Measurements from ENCODE around the gene MED12L. TPM values are rescaled to one million over a fixed set of nuclear protein-coding genes. Genes with fewer than 3 reads are reported as not detected.
A peak's percentile ranks its signal among the peaks of the same experiment; 100 is the strongest.

The MED12L gene
- total RNA-seq, 1 donor from 2014 or later, result 5.5 TPM

DNA sequence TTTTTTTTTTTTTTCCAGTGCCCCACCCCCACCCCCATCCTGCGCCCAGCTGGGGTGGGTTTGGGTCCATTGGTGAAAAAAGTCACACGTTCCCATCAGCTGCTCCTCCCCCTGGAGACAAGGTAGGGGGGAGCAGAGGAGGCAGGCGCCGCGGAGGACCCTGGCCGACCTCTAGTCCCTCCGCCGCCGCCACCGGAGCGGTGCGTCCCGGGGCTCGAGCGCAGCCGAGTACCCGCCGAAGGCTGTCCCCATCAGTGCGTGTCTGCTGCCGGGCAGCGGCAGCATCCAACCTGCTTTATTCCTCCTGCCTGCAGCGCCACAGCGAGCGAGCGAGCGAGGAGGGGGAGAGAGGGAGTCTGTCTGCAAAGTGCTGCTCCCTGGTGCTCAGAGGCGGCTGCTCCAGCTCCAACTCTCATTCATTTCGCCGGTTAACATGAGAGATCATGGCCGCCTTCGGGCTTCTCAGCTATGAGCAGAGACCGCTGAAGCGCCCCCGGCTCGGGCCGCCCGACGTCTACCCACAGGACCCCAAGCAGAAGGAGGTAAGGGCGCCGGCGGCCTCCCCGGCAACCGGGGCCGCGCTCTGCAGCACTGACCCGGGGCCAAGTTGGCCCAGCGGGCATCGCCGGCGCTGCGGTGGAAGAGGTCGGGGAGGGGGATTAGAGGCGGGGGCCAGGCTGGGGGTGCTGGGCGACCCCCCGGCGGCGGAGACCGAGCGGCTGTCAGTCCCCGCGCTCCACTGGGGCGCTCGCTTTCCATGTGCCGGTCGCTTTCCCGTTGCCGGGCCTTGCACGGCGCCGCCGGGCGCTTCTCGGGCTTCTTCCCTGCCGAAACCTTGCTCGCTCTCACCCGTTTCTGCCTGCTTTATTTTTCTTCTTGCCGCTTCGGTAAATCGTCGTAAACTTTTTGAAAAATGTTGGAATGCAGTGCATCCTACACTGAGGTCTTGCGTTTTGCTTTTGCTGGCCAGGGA is 1.3 kb downstream of the MED12L start:
- intact Hi-C loops (cut with DNase I), result loop anchor here (5.0 kb wide), 1 partner anchor 61 kb away; no protein-coding TSS in a partner anchor
- DNase-seq (ENCODE audit: low spot score), result peak; percentile 91

DNA sequence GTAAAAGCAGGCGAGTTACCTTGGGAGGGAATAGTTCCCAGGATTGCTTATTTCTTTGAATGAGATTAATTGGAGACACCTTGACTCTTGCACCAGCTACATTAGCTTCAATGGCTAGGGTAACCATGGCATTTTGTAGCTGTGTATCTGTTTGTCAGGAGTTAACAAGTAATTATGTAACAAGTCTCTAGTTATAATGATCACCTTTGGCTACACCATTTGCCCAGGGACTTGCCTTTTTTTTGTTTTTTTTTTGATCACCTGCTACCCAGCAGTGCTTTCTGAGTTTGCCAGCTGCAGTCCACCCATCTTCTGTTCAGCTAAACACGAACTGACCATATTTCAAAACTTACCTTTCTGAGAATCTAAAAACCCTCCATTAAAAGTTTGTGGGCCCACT is 2.2 kb downstream of the MED12L start:
- intact Hi-C loops (cut with DNase I), result loop anchor here (5.0 kb wide), 1 partner anchor 60 kb away; no protein-coding TSS in a partner anchor
- no peak for DNase-seq (ENCODE audit: low spot score)

DNA sequence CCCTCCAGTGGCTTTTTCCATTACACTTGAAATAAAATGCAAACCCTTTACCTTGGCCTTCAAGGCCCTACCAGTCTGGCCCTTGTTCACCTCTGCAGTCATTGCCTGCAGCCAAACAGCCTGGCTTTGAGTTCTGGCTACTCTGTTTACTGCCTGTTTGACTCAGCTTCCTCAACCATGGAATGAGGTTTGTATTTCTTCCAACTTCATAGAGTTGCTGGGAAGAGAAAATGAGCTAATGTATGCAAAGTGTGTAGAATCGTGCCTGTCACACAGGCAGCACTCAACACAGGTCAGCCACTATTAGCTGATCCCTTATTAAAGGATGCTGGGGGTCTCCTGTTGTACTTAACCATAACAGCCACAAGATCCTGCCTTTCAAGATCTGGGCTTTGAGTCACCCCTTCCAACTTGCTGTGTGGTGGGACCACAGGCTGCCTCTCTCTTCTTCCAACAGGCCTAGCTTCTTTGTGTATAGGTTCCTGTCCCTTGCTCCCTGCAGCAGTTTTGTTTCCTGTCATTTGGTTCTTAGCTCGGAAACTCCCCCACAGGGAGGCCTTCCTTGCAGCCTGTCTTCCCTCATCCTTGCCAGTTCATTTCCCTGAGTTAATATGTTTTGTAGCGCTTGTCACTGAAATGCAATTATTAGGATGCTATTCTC is 6.4 kb downstream of the MED12L start:
- intact Hi-C loops (cut with DNase I), result no loop called here
- no peak for DNase-seq (ENCODE audit: low spot score)

DNA sequence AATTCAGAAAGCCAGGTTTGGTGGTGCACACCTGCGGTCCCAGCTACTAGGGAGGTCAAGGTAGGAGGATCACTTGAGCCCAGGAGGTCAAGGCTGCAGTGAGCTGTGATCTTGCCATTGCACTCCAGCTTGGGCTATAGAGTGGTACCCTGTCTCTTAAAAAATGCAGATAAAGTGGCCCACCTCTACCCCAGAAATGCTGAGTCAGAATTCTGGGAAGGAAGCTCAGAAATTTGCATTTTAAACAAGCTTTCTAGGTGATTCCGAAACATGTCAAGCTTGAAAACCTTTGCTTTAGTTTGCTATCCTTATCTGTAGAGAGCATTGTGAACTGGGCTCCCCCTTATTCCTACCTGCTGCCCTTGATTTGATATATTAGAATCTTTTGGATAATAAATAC is 7.7 kb downstream of the MED12L start:
- no peak for DNase-seq (ENCODE audit: low spot score)
- intact Hi-C loops (cut with DNase I), result no loop called here

DNA sequence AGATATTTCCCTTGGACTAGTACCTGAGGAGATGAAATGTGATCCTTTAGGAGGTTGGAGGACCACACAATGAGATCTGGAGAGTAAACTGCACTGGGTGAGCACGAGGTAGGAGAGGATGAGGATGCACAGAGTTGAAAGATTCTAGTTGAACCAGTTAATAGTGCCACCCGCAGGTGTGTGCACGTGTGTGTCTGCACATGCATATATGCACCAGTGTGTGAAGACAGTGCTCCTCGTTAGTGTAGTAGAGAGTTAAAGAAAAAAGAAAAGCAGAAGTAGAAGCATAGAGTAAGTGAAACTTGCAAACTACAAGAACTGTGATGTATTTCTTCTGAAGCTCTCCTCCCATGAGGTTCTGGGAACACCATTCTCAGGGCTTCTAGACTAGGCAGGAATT is 8.4 kb downstream of the MED12L start:
- no peak for DNase-seq (ENCODE audit: low spot score)
- intact Hi-C loops (cut with DNase I), result no loop called here

DNA sequence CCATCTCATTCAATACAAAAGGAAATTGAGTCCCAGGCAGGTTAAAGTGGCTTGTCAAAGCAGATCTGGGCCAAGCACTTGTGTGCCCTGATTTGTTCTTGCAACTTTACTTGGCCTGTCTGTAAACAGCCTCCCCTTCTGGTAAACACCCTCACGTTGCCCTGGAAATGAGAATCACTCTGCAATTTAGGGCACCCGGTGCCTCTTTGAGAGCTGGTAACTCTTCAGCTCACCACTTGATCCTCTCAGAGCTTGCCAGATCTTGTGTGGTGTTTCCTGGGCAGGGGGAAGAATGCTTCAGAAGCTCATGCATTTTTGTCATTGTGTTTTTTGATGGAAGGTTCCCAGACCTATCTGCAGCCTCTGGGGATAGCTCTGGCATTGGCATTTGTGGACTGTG is 11.3 kb downstream of the MED12L start:
- no peak for DNase-seq (ENCODE audit: low spot score)
- intact Hi-C loops (cut with DNase I), result no loop called here

DNA sequence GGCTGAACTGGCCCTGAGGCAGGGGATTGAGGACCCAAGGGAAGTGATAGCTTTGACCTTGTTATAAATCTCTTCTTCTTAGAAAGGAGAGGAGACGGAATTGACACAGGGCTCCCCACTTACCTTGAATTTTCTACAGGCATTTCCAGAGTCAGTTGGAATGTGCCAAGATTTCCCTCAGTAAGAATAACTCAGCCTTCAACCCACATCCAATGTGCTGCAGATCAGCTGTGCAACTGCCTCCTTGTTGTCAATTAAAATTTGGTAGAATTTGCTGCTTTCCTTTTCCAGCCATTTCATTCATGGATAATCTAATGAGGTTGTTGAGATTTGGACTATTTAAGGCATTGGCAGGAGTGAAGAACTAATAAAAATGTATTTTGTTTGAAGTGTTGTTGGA is 14.6 kb downstream of the MED12L start:
- intact Hi-C loops (cut with DNase I), result no loop called here

DNA sequence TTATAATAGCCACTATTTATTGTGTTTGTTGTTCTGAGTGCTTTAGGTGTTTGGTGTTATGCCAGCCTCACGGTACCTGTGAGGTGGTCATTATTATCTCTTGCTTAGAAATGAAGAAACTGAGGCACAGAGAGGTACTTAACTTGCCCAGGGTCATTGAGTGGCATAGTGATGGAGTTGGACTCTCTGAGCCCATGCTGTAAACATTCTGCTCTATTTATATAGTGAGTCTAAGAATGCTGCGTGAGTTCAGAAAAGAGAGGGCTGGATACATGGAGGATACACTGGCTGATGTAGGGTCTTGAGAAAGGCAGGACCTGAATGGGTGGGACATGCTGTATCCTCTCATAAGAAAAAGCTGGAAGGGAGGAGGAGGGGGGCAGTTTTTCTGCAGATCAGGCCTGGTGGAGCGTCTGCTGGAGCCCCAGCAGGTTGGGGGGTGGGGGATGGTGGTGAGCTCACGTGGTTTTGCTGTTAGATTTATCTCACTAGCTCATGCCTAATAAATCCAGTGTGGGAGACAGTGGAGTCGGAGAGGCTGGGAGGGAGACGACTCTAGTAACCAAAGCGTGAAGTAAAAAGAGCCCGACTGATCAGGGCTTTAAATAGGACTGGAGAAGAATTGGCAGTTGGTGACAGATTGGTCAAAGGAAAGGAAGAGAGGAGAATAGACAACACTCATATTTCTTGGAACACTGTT is 16.0 kb downstream of the MED12L start:
- no peak for DNase-seq (ENCODE audit: low spot score)
- intact Hi-C loops (cut with DNase I), result no loop called here

More for the DNA sequence above, 14.6 kb downstream of the MED12L start:
- no peak for DNase-seq (ENCODE audit: low spot score)

DNA sequence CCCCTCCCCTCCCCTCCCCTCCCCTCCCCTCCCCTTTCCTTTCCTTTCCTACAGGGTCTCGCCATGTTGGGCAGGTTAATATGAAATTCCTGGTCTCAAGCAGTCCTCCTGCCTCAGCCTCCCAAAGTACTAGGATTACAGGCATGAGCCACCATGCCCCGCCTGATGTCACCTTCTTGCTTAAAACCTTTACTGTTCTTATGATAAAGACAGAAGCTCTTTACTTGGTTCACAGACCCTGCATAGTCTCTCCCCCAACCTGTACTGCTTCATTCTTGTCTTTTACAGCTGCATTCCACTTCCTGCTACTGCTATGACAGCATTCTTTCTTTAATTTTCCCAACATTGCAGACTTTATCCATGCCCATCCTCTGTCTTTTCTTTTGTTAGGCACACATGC is 20.8 kb downstream of the MED12L start:
- DNase-seq (ENCODE audit: low spot score), result no peak
- intact Hi-C loops (cut with DNase I), result no loop called here

DNA sequence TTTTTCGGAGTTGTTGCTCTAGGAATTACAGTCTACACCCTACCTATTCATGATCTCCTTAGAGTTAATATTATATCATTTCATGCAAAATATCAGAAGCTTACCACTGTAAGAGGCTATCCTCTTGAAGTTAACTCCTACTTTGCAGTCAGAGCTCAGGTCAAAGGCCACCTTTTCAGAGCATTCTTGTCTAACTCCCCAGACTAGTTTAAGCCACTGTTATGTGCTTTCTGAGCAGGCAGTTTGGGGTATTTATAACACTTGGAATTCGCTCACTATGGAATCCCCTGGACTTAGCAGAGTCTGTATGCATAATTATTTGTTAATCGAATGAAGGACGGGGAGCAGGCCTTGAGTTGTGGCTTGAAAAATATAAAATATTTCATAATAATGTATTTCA is 21.7 kb downstream of the MED12L start:
- intact Hi-C loops (cut with DNase I), result no loop called here
- no peak for DNase-seq (ENCODE audit: low spot score)

DNA sequence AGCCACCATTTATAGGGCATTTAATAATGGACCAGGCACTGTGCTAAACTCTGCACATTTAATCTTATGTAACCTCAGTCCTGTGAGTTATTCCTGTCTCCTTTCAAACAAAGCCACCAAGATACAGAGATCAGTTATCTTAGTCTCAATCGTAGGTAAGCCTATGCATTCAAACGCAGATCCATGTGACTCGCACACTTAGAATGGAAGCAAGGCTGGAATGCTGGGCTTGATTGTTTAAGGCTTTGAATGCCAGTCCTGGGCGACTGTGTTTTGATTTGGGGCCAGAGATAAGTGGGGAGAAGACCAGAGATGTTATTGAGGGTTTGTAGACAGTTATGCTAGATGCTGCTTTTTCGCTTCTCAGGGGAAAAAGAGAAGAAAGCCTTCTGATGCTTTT is 22.2 kb downstream of the MED12L start:
- intact Hi-C loops (cut with DNase I), result no loop called here
- no peak for DNase-seq (ENCODE audit: low spot score)

DNA sequence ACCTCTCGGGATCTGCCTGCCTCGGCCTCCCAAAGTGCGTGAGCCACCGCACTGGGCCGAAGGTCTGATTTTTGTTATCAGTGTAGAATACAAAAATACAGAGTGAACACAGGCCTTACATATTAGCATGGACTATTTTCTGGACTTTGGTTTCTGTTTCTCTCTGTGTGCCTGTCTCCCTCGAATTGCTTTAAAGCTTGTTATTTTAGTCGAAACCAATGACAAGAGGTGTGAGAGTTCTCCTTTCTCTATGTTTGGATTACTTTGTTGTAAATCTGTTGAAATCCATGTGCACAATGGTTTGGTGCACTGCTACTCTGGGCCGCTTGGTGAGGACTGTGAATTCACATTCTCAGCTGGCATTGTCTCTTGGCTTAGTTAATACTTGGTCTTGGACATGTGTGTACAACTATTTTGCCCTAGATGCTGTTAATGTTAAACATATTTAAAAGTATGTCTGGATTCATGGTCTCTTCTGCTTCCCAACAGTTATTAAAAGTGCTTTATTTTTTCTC is 23.9 kb downstream of the MED12L start:
- no peak for DNase-seq (ENCODE audit: low spot score)
- intact Hi-C loops (cut with DNase I), result no loop called here

DNA sequence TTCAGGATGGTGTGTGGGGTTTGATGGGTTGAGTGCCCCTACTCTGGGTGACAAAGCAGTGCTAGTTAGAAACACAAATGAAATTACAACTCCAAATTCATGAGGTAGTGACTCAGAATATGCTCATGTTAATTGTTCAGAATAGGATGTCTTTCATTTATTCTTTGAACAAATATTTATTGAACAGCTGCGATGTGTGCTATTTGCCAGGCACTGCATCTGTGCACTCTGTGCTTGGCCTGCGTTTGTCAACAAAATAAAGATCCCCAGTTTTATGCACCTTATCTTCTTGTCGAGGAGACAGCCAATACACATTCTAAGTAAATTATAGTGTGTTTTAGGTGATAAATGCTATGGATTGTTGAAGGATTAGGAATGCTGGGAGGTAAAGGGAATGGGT is 27.3 kb downstream of the MED12L start:
- DNase-seq (ENCODE audit: low spot score), result no peak

DNA sequence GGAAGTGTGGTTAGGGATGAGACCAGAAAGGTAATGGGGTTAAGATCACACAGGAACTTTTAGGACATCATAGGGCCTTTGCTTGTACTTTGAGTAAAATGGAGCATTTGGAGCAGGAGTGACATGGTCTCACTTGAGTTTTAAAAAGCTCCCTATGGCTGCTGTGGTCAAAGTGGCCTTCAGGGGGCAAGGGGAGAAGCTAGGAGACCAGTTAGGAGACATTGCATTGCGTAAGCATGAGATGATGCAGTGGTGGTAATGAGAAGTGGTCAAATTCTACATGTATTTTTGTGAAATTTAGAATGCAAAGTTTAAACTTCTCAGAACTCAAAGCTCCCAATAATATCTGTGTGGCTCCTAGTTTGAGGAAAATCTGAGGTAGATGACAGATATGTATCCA is 27.9 kb downstream of the MED12L start:
- intact Hi-C loops (cut with DNase I), result no loop called here
- no peak for DNase-seq (ENCODE audit: low spot score)

More for the DNA sequence above, 27.3 kb downstream of the MED12L start:
- intact Hi-C loops (cut with DNase I), result no loop called here

DNA sequence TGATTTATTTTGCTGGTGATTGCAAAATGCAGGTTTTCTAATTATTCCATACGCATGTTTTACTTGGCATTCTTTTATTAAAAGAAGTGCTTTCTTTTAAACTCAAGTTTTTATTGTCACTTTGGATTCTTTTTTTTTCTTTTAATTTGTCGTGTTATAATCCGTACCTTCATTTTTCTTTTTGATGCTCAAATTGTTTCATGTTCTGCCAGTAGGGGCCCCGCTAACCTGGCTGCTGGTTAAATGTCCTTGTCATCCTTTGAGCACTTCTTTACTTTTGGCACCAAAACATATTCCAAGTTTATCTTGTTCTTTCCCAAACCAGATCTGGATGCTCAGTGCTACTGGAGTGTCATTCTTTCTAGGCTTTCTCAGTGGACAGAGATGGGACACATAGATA is 31.6 kb downstream of the MED12L start:
- intact Hi-C loops (cut with DNase I), result no loop called here
- DNase-seq (ENCODE audit: low spot score), result no peak

DNA sequence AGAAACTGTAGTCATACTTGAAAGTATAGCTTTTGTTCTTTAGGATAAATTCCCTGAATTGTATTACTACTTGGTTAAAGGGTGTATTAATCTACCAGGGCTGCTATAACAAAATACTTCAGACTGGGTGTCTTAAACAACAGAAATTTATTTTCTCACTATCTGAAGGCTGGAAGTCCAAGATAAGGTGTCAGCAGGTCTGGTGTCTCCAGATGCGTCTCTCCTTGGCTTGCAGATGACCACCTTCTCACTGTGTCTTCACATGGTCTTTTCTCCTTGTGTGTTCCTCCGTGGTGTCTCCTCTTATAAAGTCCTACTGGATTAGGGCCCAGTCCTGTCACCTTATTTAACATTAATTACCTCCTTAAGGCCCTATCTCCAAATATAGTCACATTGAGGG is 33.7 kb downstream of the MED12L start:
- intact Hi-C loops (cut with DNase I), result no loop called here
- DNase-seq (ENCODE audit: low spot score), result no peak

DNA sequence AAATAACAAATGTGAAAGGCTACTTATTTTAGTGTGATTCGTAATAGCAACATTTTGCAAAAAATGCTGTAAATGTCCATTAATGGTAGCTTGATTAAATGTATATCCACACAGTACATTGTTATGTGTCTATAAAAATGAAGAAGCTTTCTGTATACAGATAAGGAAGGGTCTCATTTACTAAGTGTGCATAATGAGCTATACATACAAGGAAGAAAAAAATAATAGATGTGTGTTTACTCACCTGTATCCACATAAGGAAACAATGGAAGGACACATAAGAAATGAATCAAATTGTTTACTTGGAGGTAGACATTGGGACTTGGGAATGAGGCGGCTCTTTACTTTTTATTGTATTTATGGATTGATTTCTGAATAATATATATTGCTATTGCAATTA is 34.9 kb downstream of the MED12L start:
- DNase-seq (ENCODE audit: low spot score), result no peak
- intact Hi-C loops (cut with DNase I), result no loop called here

DNA sequence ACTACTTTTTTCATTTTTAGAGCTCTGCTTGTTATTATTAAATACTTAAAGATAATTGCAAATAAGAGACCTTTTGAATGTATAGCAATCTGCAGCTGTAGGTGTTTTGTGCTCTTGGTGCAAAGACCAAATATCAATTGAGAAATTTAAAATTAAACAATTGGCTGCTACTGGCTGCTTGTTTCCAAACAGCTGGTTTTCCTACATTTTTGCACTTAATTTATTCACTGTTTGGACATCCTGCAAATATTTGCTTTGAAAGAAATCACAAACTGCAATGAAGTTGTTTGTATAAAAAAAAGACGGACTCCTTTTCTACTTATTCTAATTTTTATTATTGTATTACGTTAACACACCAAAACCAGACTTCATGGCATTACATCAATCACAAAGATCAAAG is 35.6 kb downstream of the MED12L start:
- intact Hi-C loops (cut with DNase I), result no loop called here
- no peak for DNase-seq (ENCODE audit: low spot score)

DNA sequence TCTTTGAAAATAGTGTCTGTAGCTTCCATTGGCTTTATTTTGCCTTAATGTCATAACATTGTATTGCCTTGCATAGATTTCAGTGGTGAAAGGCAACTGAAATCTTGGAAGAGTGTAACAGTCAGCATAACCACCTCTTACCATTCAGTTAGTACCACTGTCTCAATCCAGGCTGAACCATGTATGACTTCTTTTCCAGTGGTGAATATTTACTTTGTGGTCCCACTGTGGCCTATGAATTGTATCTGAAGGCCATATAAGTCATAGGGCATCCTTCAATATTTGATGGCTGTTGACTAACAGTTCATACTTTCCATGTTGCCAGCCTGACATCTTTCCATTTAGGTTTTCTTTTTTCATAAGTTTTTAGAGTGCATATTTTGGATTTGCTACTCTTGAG is 38.4 kb downstream of the MED12L start:
- DNase-seq (ENCODE audit: low spot score), result no peak

DNA sequence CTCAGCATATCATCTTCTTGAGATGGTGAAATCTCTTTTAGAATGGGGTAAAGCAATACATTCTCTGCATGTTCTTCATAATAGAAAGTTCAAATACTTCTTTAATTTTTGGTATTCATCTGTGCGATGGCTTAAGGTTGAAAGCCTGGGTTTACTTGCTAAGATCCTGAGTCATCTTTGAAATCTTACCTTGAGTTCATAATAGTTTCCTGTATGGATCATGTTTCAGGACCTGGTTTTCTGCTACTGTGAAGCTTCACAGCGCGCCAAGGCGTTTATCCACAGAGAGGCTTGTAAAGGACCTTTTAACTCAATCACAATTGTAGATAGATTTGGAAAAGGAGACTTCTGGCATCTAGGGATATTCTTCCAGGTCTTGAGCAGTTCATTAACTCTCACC is 39.0 kb downstream of the MED12L start:
- no peak for DNase-seq (ENCODE audit: low spot score)
- intact Hi-C loops (cut with DNase I), result no loop called here

More for the DNA sequence above, 38.4 kb downstream of the MED12L start:
- intact Hi-C loops (cut with DNase I), result no loop called here

Measured in cardiac septum (tissue), 1 donor.